Memory B cell (primary cell): ENCODE measurements around the gene RPS6KA2.
A peak's percentile ranks its signal among the peaks of the same experiment; 100 is the strongest.

Source experiments
- ATAC-seq: fragments of 150-1000 bp; cut with Tn5 transposase; 2 replicates; pipeline ENCODE4 v1.10.0; 2021; ENCODE audit warnings: low read depth, mild to moderate bottlenecking, moderate library complexity
- DNase-seq, 2 donors: peaks; one replicate each; pipeline ENCODE4 v3.0.0; 2022; ENCODE audit warnings: low spot score in 2 of 2
- H3K27ac Mint-ChIP-seq: one replicate; pipeline ENCODE4 v1.8.0; 2022; ENCODE audit warnings: mild to moderate bottlenecking, moderate library complexity, mixed read lengths
- H3K27me3 Mint-ChIP-seq: one replicate; pipeline ENCODE4 v1.8.0; 2022; ENCODE audit warnings: mixed read lengths
- H3K36me3 Mint-ChIP-seq: one replicate; pipeline ENCODE4 v1.8.0; 2022; ENCODE audit warnings: mild to moderate bottlenecking, mixed read lengths
- H3K4me1 Mint-ChIP-seq: one replicate; pipeline ENCODE4 v1.8.0; 2022; ENCODE audit warnings: mixed read lengths
- H3K4me3 Mint-ChIP-seq: one replicate; pipeline ENCODE4 v1.8.0; 2022; ENCODE audit warnings: mild to moderate bottlenecking, moderate library complexity, mixed read lengths
- H3K9me3 Mint-ChIP-seq: one replicate; pipeline ENCODE4 v1.8.0; 2022; ENCODE audit warnings: mixed read lengths

RPS6KA2 gene

DNA sequence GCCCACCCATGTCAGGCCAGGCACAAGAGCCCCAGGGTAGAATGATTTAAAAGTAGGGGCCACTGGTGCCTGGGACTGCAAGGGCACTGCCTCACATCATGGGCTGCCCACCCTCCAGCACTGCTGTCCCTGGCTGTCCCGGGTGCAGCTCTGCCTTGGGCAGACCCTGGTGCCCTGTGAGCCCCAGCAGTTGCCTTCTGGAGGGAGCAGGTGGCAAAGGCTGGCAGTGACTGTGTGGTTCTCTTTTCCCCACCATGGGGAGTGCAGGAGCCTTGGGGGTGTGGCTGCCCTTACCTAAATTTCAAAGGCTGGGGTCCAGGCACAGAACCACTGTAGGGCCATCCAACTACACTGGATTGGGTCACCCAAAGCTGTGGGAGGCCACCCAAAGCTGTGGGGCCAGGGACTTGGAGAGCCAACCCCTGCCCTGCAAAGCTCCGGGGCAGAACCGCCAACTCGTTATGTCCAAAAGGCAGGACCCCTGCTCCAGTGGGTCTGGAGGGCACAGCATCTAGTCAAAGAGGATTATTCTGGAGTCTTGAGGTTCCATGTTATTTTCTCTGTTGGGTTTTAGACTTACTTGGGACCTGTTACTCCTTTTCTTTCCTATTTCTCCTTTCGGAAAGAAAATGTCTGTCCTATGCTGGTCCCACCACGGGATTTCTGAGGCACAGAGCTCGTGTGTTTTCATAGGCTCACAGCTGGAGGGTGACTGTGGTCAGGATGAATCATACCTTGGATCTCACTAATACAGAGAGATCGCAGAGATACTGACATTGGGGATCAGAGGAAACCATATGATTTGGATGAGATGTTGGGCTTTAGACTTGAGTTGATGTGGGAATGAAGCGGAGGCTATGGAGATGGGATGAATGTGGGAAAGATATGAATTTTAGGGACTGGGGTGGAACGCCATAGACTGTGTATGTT lies 105.9 kb downstream of the RPS6KA2 start:
- Mint-ChIP-seq H3K27me3 (no peaks in the 10 kb centered on the region), H3K36me3 (peaks cover 14% of the 10 kb centered on the region), H3K27ac (no peak overlapping the region), H3K4me3 (no peak overlapping the region), H3K4me1 (no peaks in the 10 kb centered on the region), H3K9me3 (peaks cover 4% of the 10 kb centered on the region)
- ATAC-seq (no peak), DNase-seq (no peak)

DNA sequence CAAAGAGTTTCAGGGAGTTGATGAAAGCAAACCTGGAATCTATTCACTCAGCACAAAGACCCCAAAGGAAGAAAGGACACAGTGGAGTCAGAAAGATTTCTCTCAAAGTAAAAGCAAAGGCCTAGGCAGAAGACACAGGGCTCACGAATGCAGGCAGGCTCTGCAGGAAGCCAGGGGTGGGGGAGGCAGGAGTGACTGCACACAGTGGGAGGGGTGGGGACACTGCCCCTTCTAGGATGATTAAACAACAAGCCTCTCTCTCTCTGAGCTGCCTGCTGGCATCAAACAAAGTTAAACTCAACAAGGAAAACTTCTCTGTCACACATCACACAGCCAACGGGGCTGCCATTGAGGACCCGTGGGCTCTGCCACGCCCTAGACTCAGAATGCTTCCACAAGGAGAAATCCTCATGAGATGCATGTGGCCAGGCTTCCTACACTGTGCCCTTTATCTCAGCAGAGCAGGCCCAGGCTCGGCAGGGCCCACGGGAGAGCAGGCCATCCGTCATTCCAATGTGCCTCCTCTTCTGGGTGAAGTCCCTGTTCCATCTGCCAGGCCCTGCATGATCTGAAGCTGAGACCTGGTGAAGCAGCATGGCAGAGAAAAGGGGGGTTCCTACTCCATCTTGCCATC lies 110.7 kb downstream of the RPS6KA2 start:
- no peak for ATAC-seq
- Mint-ChIP-seq H3K9me3 (peaks cover under 1% of the 10 kb centered on the region), H3K27me3 (no peaks in the 10 kb centered on the region), H3K27ac (no peak overlapping the region), H3K4me1 (peaks cover 14% of the 10 kb centered on the region), H3K36me3 (peaks cover 9% of the 10 kb centered on the region), H3K4me3 (no peak overlapping the region)
- no peak for DNase-seq

DNA sequence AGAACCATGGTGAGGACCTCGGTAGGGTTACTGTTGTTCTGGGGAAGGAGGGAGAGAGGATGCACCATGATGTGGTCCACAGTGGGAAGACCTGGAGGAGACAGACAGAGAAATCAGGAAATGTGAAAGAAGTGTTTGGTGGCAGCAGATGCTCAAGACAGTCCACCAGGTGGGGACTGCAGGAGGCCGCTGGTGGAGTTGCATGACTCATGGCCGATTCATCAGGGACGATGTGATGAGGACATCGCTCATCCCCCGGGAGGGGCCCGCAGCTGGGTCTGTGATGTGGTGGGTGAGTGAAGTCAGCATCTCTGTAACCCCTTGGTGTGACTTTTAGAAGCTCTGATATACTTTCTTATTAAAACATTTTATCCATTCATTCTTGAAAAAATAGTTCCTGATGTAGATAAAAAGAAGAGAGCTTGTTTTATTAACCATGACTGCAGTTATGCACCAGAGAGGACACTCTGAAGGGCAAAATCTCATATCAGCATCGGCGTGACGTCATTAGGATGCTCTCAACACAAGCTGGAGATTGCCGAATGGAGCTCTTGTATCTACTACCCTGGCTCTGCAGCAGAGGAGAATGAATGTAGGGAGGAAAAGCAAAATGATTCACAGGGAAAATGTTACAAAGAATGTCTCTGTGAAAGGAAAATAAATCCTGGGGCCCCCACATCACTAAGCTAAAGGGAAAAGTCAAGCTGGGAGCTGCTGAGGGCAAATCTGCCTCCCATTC lies 111.8 kb downstream of the RPS6KA2 start:
- no peak for ATAC-seq
- no peak overlapping the region for H3K4me3 Mint-ChIP-seq
- peaks cover 3% of the 10 kb centered on the region for H3K36me3 Mint-ChIP-seq
- no peaks in the 10 kb centered on the region for H3K9me3 Mint-ChIP-seq
- no peak overlapping the region for H3K27ac Mint-ChIP-seq
- no peaks in the 10 kb centered on the region for H3K27me3 Mint-ChIP-seq
- peaks cover 14% of the 10 kb centered on the region for H3K4me1 Mint-ChIP-seq
- no peak for DNase-seq

DNA sequence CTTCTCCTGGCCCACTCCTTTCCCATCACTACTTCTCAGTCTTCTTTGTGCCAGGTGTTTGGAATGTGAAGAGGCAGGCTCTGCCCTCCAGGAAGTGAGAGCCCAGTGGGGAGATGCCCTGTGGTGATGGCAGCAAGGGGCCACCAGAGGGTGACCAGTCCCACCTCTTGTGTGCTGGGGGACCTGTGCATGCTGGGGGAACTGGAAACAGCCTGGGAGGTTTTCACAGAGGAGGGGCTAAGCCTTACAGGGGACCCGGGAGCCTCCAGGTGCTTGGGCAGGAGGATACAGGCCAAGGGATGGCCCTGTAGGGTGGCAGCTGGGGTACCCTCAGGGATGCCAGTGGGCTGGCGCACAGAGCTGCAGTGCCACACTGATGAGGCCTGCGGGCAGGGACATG lies 112.9 kb downstream of the RPS6KA2 start:
- H3K4me1 Mint-ChIP-seq, result peaks cover 14% of the 10 kb centered on the region
- H3K4me3 Mint-ChIP-seq, result no peak overlapping the region
- DNase-seq (no peak), ATAC-seq (no peak)
- H3K36me3 Mint-ChIP-seq, result peaks cover 3% of the 10 kb centered on the region
- no peaks in the 10 kb centered on the region for H3K27me3 Mint-ChIP-seq
- H3K27ac Mint-ChIP-seq, result peak overlapping the region; percentile 77
- no peaks in the 10 kb centered on the region for H3K9me3 Mint-ChIP-seq

DNA sequence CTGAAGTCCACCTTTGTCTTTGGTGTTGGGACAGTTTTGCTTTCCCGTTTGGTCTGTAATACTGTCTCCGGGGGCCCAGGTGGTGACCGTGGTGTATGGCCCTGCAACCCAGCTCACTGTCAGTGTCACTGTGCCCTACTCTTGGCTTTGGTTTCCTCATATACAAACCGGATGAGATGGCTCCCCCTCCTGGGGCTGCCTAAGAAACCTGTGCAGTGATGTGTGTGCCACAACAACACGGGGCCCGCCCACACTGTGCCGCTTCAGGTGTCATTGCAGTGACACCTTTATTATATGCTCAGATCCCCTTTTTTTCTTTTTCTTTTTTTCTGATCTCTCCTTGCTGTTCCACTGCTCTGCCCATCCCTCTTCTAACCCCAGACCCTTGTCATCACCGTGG lies 114.5 kb downstream of the RPS6KA2 start:
- peak; percentile 52 to 69 for DNase-seq
- ATAC-seq, result peak; percentile 99
- H3K9me3 Mint-ChIP-seq, result no peaks in the 10 kb centered on the region
- H3K27ac Mint-ChIP-seq, result peak overlapping the region; percentile 77
- peak overlapping the region; percentile 49 for H3K4me3 Mint-ChIP-seq
- H3K36me3 Mint-ChIP-seq, result peaks cover 4% of the 10 kb centered on the region
- H3K27me3 Mint-ChIP-seq, result no peaks in the 10 kb centered on the region
- H3K4me1 Mint-ChIP-seq, result peaks cover 14% of the 10 kb centered on the region

DNA sequence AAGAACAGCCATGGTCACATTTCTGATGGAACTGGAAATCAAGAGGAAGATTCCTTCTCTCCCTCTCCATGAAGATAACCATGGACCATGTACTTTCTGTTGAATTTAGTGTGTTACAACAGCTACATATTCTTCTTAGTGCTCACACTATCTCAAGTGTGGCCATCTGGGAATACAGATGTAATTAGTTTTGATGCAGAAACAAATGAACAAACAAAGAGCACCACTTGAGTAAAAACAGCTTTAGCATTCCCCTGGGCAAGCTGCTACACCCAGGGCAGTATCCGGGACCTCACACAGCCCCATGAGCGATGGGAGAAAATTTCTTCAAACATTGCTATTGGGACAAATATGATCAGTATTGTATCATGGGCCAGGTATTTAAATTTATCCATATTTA lies 115.7 kb downstream of the RPS6KA2 start:
- no peak for ATAC-seq

DNA sequence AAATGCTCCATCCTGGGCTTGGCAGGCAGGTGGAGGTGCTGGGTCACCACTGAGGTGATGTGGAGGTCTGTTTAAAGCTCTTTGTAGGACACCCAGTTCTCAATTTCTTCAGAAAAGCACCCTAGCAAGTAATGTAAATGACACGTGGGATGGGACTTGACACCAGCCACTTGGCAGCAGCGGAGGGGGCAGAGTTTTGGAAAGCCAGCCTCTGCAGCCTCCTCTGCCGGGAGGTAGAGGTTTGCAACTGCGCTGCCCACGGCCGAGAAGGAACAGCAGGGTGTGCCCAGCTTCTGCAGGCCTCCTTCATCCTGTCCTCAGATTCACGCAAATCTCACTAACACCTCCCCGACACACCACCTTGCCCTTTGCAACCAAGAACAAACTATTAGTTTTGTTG lies 117.9 kb downstream of the RPS6KA2 start:
- H3K4me3 Mint-ChIP-seq, result no peak overlapping the region
- DNase-seq, result no peak
- H3K4me1 Mint-ChIP-seq, result peaks cover 14% of the 10 kb centered on the region
- no peak overlapping the region for H3K27ac Mint-ChIP-seq
- H3K36me3 Mint-ChIP-seq, result peaks cover 4% of the 10 kb centered on the region
- H3K9me3 Mint-ChIP-seq, result no peaks in the 10 kb centered on the region
- ATAC-seq, result no peak
- H3K27me3 Mint-ChIP-seq, result no peaks in the 10 kb centered on the region

More for the DNA sequence above, 115.7 kb downstream of the RPS6KA2 start:
- peaks cover 7% of the 10 kb centered on the region for H3K36me3 Mint-ChIP-seq
- H3K4me1 Mint-ChIP-seq, result peaks cover 17% of the 10 kb centered on the region
- H3K4me3 Mint-ChIP-seq, result no peak overlapping the region
- DNase-seq, result no peak
- no peaks in the 10 kb centered on the region for H3K27me3 Mint-ChIP-seq
- no peak overlapping the region for H3K27ac Mint-ChIP-seq
- no peaks in the 10 kb centered on the region for H3K9me3 Mint-ChIP-seq

DNA sequence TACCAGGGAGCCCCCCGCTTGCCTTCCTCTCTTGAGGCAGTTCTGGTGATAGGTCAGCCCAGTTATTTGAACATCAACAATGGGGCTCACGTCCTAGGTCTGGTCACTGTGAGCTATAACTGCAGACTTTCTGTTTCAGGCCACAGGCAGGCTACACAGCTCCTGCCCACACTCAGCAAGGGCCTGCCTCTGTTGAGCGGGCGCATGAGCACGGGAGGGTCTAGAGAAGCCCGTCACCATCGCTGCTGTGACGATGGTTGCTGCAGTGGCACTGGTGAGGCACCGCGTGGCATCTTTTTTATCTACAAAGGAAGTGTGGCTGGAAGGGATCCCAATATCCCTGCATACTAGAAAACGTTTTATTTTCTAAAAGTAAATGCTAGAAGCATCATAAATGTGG lies 118.3 kb downstream of the RPS6KA2 start:
- Mint-ChIP-seq H3K4me3 (no peak overlapping the region), H3K27ac (no peak overlapping the region), H3K27me3 (no peaks in the 10 kb centered on the region), H3K9me3 (no peaks in the 10 kb centered on the region), H3K4me1 (peaks cover 18% of the 10 kb centered on the region), H3K36me3 (peaks cover 6% of the 10 kb centered on the region)
- DNase-seq, result no peak
- no peak for ATAC-seq

DNA sequence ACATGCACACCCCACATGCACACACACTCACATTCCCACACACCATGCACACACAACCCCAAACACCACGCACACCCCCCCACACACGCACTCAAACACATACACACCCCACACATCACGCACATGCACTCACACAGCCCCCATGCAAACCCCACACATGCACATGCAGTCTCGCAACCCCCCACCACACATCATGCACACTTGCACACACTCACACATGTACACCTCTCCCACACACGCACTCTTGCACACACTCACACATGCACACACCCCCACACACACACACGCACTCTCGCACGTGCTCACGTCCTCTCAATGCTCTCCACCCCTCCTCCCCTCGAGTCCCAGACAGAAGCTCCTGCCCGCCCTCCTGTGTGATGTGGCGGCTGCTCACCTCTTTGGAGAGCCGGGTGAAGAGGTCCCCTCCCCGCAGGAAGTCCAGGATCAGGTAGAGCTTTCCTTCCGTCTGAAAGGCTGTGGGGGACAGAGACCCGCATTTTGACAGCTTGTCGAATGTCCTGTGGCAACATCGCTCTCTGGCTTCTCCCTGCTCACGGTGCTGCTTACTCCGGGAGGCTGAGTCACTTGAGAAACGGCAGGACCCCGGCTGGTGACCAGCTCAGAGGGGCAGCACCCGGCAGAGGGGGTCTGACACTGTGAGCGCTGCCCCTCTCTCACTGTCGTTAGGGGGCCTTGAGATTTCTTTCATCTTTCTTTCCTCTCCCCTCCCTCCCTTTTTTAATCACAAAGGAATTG lies 119.1 kb downstream of the RPS6KA2 start:
- no peak overlapping the region for H3K4me3 Mint-ChIP-seq
- H3K36me3 Mint-ChIP-seq, result peaks cover 6% of the 10 kb centered on the region
- H3K9me3 Mint-ChIP-seq, result no peaks in the 10 kb centered on the region
- no peak for ATAC-seq
- DNase-seq, result no peak
- H3K4me1 Mint-ChIP-seq, result peaks cover 19% of the 10 kb centered on the region
- H3K27me3 Mint-ChIP-seq, result no peaks in the 10 kb centered on the region
- H3K27ac Mint-ChIP-seq, result no peak overlapping the region

DNA sequence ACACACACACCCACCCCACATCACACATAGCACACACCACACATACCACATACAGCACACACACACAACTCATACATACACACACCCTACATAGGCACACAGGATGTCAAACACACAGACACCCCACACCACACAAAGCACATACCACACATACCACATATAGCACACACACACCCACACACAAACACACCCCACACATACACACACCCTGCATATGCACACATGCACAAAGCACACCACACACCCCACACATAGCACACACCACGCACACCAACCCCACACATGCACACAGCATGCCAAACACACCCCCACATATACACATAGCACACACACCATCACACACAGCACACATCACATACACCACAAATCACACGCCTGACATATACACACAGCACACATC lies 119.7 kb downstream of the RPS6KA2 start:
- Mint-ChIP-seq H3K9me3 (no peaks in the 10 kb centered on the region), H3K4me1 (peaks cover 14% of the 10 kb centered on the region), H3K27ac (no peak overlapping the region), H3K27me3 (no peaks in the 10 kb centered on the region), H3K36me3 (peaks cover 6% of the 10 kb centered on the region), H3K4me3 (no peak overlapping the region)
- DNase-seq (no peak), ATAC-seq (no peak)

DNA sequence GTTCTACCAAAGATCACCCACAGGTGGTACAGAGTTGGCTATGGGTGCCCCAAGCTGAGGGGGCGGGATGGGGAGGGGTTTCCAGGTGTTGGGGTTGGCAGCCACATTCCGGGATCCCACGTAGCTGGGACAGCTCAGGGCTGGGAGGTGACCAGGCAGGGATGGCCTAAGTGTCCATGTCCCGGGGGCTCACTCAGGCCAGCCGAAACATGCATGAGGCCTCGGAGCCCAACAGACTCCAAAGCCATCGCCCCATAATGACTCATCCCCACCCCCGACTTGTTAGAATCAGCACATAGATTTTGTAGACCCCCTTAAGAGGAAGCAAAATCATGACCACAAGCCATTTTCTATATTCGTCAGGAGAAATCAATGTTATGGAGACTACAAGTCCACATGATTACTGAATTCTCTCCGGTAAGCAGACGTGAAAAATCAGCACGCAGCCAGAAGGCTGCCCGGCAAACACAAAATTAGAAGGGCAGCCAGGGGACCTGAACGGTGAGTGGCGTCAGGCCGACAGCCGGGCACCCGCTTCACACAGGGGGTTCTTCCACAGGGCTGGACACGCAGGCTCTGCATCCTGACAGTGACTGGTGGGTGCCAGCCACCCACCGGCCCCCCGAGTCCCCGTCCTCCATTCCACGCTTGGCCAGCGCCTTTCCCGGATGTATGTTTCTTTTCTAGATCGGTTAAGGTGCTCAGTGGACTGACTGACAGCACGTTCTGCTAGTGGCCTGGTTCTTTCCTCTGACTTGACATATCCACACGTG lies 121.7 kb downstream of the RPS6KA2 start:
- no peaks in the 10 kb centered on the region for H3K9me3 Mint-ChIP-seq

DNA sequence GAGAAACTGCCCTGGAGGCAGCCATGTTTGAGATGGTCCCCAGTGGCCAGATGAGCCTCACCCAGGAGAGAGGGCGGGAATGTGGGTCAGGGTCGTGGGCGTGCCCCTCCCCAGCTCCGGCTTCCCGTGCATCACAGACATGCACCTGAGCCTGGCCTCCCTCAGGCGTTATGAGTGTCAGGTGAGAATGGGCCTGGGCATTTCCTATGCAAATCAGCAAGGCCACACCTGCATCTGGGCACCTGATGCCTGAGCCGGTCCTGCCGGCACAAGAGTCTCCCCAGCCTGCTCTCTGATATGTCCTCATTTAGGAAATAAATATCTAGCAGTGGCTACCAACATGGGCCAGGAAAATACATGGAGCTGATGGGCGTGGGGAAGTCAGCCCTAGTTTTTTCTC lies 123.0 kb downstream of the RPS6KA2 start:
- Mint-ChIP-seq H3K27ac (no peak overlapping the region), H3K27me3 (no peaks in the 10 kb centered on the region), H3K9me3 (peaks cover 2% of the 10 kb centered on the region), H3K4me3 (no peak overlapping the region), H3K36me3 (peaks cover 13% of the 10 kb centered on the region), H3K4me1 (peaks cover 9% of the 10 kb centered on the region)
- ATAC-seq, result peak; percentile 49
- DNase-seq, result no peak

More for the DNA sequence above, 121.7 kb downstream of the RPS6KA2 start:
- H3K27ac Mint-ChIP-seq, result no peak overlapping the region
- H3K4me1 Mint-ChIP-seq, result peaks cover 9% of the 10 kb centered on the region
- no peak for DNase-seq
- ATAC-seq, result no peak
- peaks cover 9% of the 10 kb centered on the region for H3K36me3 Mint-ChIP-seq
- no peaks in the 10 kb centered on the region for H3K27me3 Mint-ChIP-seq
- no peak overlapping the region for H3K4me3 Mint-ChIP-seq

DNA sequence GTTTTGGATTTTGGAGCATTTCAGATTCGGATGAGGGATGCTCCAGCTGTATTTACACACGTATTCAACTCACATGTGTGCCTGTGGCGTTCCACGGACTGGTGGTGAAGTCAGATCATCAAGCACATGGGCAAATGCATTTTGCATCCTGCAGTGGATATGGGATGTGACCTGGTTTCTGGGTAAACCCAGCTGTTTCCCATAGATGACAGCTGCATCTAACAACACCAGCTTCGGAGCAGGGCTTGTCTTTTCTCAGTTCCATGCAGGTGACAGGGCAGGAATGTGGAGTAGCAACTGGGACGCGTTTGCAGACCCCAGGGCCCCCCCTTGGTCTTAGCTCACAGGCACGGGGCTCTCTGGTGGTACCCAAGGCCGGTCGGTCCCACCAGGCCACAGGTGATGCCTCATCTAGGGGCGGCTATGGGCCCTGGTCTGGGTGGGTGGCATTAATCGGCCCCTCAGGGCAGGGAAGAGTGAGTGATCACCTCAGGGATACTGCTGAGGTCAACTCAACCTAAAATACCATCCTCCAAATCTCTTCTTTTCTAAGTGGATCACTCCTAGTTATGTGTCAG lies 123.8 kb downstream of the RPS6KA2 start:
- peaks cover 20% of the 10 kb centered on the region for H3K36me3 Mint-ChIP-seq
- peaks cover 9% of the 10 kb centered on the region for H3K4me1 Mint-ChIP-seq
- DNase-seq, result no peak

More for the DNA sequence above, 123.8 kb downstream of the RPS6KA2 start:
- H3K27ac Mint-ChIP-seq, result no peak overlapping the region
- H3K4me3 Mint-ChIP-seq, result no peak overlapping the region
- peaks cover 2% of the 10 kb centered on the region for H3K9me3 Mint-ChIP-seq
- H3K27me3 Mint-ChIP-seq, result no peaks in the 10 kb centered on the region
- ATAC-seq, result no peak
